ENCODE measurements around the gene PSD2.

PSD2 gene

DNA sequence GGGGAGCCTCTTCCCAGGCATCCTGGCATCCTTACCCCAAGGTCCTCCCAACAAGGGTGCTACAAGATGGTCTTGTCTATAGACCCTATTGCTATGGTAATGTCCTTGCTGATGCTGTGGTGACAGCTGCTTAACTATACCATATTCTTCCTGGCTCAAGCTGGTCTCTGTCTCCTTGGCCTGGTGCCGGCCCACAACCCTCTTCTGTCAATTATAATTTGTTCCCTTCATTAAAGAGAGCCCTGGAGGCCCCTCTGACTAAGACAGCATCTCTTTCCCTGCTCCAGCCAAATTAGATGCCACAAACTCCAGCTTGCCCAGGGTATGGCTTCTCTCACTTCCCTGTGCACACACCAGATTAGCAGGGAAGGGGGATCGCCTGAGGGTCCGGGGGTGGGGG is 86.7 kb downstream of the PSD2 start:
- DNase-seq = no peak

DNA sequence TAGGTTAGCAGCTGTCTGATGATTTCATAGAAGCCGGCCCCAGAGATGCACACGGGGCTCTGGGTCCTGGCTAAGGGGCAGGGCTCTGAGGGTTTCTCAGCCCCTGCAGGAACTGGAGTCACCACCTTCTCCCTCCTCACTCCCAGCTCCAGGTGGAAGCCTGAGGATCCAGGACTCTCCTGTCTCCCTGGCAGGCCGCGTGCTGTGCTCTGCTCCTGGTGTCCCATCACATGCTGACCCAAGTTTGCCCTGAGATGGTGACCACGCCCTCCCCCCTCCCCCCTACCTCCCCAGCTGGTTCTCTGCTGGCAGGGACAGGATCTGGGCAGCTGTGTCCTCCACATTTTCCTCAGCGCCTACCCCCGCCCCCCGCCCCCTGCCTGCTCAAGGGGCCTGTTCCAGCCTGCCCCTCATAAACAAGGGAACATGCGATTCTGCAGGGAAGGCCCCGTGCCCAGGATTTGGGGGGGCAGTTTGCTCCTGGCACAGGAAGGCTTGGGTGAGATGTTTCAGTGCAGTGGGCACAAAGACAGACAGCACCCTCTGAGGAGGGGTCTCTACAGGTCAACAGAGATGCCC is 87.4 kb downstream of the PSD2 start:
- no peak for DNase-seq

DNA sequence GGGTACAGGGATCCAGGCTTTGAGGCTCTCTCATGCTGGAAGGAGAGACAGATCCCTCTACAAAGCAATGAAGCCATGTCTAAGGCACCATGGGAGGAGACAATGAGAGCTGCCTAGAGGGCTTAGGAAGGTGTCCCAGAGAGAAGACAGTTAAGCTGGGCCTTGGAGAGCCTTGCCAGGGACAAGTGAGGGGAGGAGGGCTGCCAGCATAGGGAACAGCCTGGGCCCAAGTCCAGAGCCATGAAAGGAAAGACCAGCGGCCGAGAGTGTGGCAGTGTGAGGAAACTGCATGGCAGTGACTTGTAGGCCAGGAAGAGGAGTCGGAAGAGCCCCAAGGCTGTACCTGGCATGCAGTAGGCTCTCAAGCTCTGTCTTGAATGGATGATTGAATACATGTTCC is 88.5 kb downstream of the PSD2 start:
- DNase-seq = no peak

DNA sequence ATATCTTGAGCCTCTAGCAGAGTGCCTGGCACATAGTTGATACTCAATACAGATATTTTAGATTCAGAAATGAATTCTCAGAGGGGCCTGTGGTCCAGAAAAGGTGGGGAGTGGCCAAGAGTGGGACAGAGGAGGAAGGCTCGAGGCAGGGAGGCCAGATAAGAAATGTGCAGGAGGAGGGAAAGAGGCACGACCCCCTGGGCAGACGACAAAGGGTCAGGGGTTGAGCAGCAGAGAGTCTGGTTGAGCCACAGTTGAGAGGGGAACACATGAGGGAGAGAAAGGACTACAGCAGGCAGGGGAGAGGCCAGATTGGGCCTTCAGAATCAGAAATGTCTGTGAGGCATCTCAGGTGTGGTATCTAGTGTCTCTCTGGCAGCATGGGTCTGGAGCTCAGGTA is 89.1 kb downstream of the PSD2 start:
- DNase-seq = no peak

DNA sequence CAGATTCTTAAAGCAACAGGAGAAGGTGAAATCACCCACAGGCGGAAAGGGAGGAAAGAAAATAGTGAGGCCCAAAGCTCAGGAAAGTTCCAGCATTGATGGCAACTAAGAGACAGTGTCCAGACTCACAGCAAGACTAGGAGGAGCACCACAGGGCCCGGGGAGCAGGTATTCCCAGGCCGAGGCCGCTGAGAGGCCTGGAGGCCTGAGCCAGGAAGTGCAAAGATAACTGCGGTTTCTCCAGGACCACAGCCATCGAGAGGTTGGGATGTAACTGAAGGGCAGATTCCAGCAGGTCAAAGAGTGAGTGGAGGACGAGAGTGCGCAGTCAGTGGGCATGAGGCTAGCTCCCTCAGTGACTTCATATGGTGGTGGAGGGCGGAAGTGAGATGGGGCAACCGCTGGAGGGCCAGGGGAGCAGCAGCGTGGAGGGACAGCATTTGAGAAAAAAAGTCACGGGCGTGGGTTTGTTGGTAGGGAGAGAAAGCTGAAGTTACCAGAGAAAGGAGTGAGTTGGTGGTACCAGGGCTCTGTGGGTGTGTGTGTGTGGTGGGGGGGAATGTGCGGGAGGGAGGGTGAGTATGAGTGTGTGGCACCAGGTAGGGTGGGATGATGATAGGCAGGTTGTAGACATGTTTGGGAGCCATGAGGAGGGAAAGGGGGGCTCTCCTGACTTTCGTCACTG is 89.7 kb downstream of the PSD2 start:
- DNase-seq = no peak

DNA sequence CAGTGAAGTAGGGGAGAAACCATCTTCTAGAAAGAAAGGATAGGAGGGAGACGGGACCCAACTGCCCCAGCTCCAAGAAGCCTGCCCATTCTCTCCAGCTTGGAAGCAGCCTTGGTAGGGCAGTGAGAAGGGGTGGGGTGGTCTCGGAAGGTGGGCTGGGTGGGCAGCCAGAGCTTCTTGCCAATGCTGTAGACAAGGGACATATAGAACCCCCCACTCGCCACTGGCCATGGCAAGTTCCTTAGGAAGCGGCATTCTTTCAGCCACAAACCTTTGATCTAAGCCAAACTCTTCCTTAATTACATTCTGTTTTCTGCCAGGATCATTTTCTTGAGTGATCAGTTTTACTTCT is 90.2 kb downstream of the PSD2 start:
- DNase-seq = no peak

DNA sequence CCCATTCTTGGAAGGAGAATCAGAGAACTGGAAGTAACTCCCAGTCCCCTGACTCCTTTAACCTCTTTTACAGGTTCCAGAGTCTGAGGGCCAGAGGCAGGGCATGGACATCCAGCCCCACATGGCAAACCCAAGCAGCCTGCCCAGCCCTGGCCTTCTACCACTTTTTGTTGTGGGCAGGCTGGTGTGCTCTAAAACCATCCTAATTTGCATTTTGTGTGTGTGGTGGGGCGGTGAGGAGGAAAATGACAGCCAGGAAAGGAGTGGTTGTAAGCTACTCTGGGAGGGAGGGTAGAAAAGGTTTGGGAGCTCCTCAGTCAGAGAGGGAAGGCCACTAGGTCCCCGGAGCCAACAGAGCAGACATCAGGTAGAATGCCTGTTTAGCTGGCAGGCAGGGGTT is 90.6 kb downstream of the PSD2 start:
- no peak for DNase-seq

DNA sequence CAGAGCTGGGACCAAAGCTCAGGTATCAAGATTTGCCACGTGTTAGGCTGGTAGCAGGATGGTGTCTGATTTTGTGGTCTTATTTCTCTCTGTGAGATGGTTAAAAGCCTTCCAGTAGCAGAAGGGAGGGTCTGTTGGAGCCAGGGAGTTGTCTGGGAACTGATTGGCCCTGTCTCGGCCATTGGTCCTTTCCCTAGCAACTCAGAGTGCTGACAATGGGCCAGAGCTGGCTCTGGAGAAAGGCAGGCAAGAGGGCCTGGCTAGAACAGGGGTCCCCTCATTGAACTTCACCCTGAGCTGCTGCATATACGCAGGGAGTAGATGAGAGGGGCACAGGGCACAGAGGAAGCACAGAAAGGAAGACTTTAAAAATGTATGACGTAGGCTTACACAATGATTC is 92.8 kb downstream of the PSD2 start:
- DNase-seq = no peak

DNA sequence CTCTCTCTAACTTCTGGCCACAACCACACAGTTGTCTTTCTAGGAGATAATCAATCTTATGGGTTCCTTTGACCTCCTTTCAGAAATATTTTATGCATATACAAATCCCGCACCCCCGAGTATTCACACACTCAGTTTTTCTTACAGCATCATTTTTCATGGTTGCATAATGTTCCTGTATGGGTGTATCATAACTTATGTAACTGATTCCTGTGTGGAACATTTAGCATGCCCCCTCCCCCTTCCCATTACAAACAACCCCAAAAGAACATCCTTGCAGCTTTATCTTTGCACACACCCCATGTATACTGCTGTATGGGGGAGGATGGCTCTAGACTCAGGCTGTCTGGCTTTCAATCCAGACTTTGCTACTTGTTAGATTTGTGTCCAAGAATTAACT is 93.8 kb downstream of the PSD2 start:
- no peak for DNase-seq

DNA sequence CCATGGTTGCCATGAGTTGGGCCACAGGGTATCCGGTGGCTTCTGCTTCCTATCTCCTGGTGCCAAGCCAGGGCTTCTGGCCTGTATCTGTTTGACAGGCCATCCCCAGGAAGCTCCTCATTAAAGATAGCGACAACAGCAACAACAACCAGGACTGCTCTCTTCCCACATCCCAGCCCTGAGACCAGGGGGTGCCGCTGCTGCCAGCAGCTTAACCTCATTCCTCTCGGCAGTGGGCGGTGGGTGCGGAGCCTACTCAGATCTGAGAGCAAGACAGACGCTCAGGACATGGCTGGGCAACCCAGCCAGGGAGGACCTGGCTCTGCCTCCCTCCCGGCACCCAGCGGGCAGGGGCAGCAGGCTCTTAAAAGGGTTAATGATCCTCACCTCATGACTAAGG is 98.3 kb downstream of the PSD2 start:
- DNase-seq = no peak

Data from suppressor macrophage treated with lipopolysaccharide for 1 hour (primary cell).